ENCODE results near the gene THADA. TPM values are rescaled to one million over a fixed set of nuclear protein-coding genes. Genes with fewer than 3 reads are reported as not detected.

Gene THADA
- total and polyA plus RNA-seq, 4 experiments from 2014 or later: 20.3 to 44.8 (median 32.8) TPM

DNA sequence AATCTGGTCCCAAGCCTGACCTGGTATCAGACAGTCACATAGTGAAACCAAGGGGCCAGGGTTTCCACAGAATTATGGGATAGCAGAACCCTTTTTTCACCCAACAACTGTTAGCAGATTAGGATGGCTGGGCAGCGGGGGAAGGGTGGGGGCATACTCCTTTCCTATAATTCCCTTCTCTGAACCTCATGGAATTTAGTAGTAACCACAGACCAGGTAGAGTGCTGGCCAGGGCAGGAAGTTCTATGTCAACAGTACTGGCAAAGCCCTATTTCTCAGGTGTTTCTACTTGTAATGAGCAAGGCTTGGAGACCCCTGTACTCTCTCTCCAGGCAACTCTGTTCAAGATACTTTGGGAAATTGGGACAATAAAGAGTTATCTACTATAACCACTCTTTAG lies 174.6 kb downstream of the THADA start:
- POLR2A ChIA-PET (ENCODE audit: partially characterized antibody): no interaction called here
- Mint-ChIP-seq H3K27me3 (no peaks in the 10 kb centered on the region), H3K9me3 (no peaks in the 10 kb centered on the region), H3K36me3 (peaks cover 24 to 33% of the 10 kb centered on the region in 2 donors), H3K4me3 (no peak overlapping the region), H3K4me1 (peaks cover 19 to 24% (median 20%) of the 10 kb centered on the region in 4 donors), H3K27ac (no peak overlapping the region)
- Histone ChIP-seq H3K27ac (ENCODE audit: low read depth, low read length) (no peak overlapping the region), H3K27me3 (ENCODE audit: insufficient read depth, low read length) (no peaks in the 10 kb centered on the region), H3K9me3 (ENCODE audit: control insufficient read depth in 1 of 2, low read length in 2 of 2) (no peaks in the 10 kb centered on the region), H3K36me3 (ENCODE audit: insufficient read depth, low read length) (no peaks in the 10 kb centered on the region), H3K4me1 (ENCODE audit: insufficient read depth, low read length) (peaks cover 27% of the 10 kb centered on the region), H3K4me3 (ENCODE audit: low read length in 2 of 2) (no peak overlapping the region)
- intact Hi-C loops (cut with micrococcal nuclease): no loop called here
- CTCF ChIA-PET (ENCODE audit: partially characterized antibody): no interaction called here
- DNase-seq: no peak

DNA sequence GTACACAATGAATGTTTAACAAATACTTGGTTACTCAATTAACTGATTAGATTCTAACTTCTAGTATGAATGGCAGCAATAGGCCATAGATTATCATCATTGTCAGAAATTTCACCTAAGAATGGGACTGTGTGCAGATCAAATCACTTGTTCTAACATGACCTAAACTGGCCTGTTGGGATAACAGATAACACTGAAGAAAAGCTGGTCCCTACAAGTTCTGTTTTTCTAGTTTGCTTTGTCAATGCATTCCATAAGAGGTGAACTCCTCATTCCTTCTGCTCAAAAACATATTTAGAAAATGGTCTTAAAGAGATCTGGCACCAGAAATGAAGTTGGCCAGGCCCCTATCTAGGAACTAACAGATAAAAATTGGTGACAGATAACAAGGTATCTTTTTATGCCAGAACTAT lies 175.4 kb downstream of the THADA start:
- no peaks in the 10 kb centered on the region for H3K27me3 Mint-ChIP-seq
- intact Hi-C loops (cut with micrococcal nuclease): no loop called here
- ChIA-PET CTCF (ENCODE audit: partially characterized antibody) (no interaction called here), POLR2A (ENCODE audit: partially characterized antibody) (interaction anchor here (0.8 to 0.9 kb wide), 2 partner anchors 11 to 194 kb away, joined by 3 read pairs; partner anchors contain the start of gene ZFP36L2)
- H3K4me3 Mint-ChIP-seq: no peak overlapping the region
- H3K36me3 Mint-ChIP-seq: peaks cover 27 to 33% of the 10 kb centered on the region in 2 donors
- no peaks in the 10 kb centered on the region for H3K27me3 ChIP-seq (ENCODE audit: insufficient read depth, low read length)
- no peaks in the 10 kb centered on the region for H3K9me3 ChIP-seq (ENCODE audit: control insufficient read depth in 1 of 2, low read length in 2 of 2)
- H3K36me3 ChIP-seq (ENCODE audit: insufficient read depth, low read length): no peaks in the 10 kb centered on the region
- no peak overlapping the region for H3K4me3 ChIP-seq (ENCODE audit: low read length in 2 of 2)
- H3K4me1 ChIP-seq (ENCODE audit: insufficient read depth, low read length): peaks cover 19% of the 10 kb centered on the region
- H3K4me1 Mint-ChIP-seq: peaks cover 13 to 18% (median 15%) of the 10 kb centered on the region in 4 donors
- no peak overlapping the region for H3K27ac Mint-ChIP-seq
- no peak for DNase-seq
- no peaks in the 10 kb centered on the region for H3K9me3 Mint-ChIP-seq
- H3K27ac ChIP-seq (ENCODE audit: low read depth, low read length): no peak overlapping the region

DNA sequence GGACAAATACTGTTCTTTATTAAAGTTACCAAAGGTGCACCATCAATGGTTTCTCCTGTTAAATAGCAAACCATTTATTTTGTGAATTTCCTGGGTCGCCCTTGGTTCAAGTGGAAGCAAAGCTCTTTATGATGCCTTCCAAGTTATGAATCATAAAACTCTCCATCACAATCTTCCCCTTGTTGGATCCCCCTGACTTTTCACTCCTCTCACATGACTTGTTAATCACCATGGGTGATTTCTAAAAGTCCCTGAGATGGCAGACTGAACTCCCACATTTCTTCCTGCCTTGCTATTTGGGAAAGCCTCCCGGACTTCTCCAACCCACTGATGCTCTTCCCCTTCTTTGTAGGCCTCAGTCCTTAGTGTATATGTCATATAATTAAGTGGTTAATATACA lies 176.0 kb downstream of the THADA start:
- H3K27me3 Mint-ChIP-seq: no peaks in the 10 kb centered on the region
- H3K27ac ChIP-seq (ENCODE audit: low read depth, low read length): no peak overlapping the region
- H3K27me3 ChIP-seq (ENCODE audit: insufficient read depth, low read length): no peaks in the 10 kb centered on the region
- ChIA-PET POLR2A (ENCODE audit: partially characterized antibody) (interaction anchor here (0.8 to 0.9 kb wide), 2 partner anchors 11 to 193 kb away, joined by 3 read pairs; partner anchors contain the start of gene ZFP36L2), CTCF (ENCODE audit: partially characterized antibody) (interaction anchor here (1.2 kb wide), 1 partner anchor 14 kb away, joined by 3 read pairs; no protein-coding TSS in a partner anchor)
- peaks cover 13% of the 10 kb centered on the region for H3K4me1 ChIP-seq (ENCODE audit: insufficient read depth, low read length)
- no peaks in the 10 kb centered on the region for H3K9me3 Mint-ChIP-seq
- no peak overlapping the region for H3K4me3 Mint-ChIP-seq
- intact Hi-C loops (cut with micrococcal nuclease): no loop called here
- DNase-seq: no peak
- H3K36me3 ChIP-seq (ENCODE audit: insufficient read depth, low read length): no peaks in the 10 kb centered on the region
- H3K9me3 ChIP-seq (ENCODE audit: control insufficient read depth in 1 of 2, low read length in 2 of 2): no peaks in the 10 kb centered on the region
- peaks cover 28 to 36% of the 10 kb centered on the region in 2 donors for H3K36me3 Mint-ChIP-seq
- H3K27ac Mint-ChIP-seq: no peak overlapping the region
- peaks cover 9 to 14% (median 10%) of the 10 kb centered on the region in 4 donors for H3K4me1 Mint-ChIP-seq
- no peak overlapping the region for H3K4me3 ChIP-seq (ENCODE audit: low read length in 2 of 2)

DNA sequence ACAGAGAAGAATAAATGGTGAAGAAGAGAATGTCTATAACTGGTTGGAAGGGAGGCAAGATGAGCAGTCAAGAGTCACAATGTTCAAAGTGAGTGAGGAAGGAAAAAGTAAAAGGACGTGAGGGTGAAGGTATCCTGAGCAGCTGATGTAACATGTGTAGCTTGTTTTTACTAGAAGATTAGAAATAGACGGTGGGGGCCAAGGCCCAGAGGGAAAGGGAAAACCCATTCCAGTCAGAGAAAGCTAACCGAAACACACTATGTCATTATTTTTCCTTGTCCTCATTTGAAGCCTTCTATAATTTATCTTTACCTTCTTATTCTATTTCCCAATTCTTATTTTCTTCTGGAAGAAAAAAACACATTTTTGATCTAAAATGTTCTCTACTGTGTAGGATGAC lies 176.6 kb downstream of the THADA start:
- H3K4me3 Mint-ChIP-seq: no peak overlapping the region
- intact Hi-C loops (cut with micrococcal nuclease): no loop called here

DNA sequence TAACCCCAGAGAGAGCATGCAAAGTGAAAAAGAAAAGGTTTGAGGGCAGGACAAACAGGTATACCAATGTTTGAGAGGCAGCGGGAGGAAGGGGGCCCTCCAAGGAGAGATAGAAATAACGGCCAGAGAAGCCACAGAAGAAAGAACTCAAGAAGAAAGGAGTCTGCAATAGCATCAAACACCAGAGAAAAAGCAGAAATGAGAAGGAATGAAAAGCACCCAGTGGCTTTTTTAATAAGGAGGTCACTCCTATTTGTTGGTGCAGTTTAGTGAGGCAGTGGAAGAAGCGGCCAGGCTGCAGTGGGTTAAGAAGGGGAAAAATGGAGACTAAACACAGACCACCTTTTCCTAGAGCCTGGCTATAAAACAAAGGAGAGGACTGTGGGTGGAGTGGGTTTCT lies 177.2 kb downstream of the THADA start:
- DNase-seq: no peak
- Histone ChIP-seq H3K9me3 (ENCODE audit: control insufficient read depth in 1 of 2, low read length in 2 of 2) (no peaks in the 10 kb centered on the region), H3K27me3 (ENCODE audit: insufficient read depth, low read length) (no peaks in the 10 kb centered on the region), H3K36me3 (ENCODE audit: insufficient read depth, low read length) (no peaks in the 10 kb centered on the region), H3K4me1 (ENCODE audit: insufficient read depth, low read length) (peaks cover 1% of the 10 kb centered on the region), H3K27ac (ENCODE audit: low read depth, low read length) (no peak overlapping the region), H3K4me3 (ENCODE audit: low read length in 2 of 2) (no peak overlapping the region)
- Mint-ChIP-seq H3K4me1 (peaks cover 0 to 12% (median 6%) of the 10 kb centered on the region in 4 donors), H3K9me3 (no peaks in the 10 kb centered on the region), H3K27me3 (no peaks in the 10 kb centered on the region), H3K27ac (peak overlapping the region in 1 of 7 donors; percentile 58), H3K36me3 (peaks cover 33 to 42% of the 10 kb centered on the region in 2 donors), H3K4me3 (no peak overlapping the region)
- intact Hi-C loops (cut with micrococcal nuclease): no loop called here
- POLR2A ChIA-PET (ENCODE audit: partially characterized antibody): no interaction called here
- CTCF ChIA-PET (ENCODE audit: partially characterized antibody): interaction anchor here (1.2 kb wide), 1 partner anchor 16 kb away, joined by 3 read pairs; no protein-coding TSS in a partner anchor

More for the DNA sequence above, 176.6 kb downstream of the THADA start:
- H3K9me3 Mint-ChIP-seq: no peaks in the 10 kb centered on the region
- Histone ChIP-seq H3K4me3 (ENCODE audit: low read length in 2 of 2) (no peak overlapping the region), H3K4me1 (ENCODE audit: insufficient read depth, low read length) (peaks cover 7% of the 10 kb centered on the region), H3K9me3 (ENCODE audit: control insufficient read depth in 1 of 2, low read length in 2 of 2) (no peaks in the 10 kb centered on the region), H3K36me3 (ENCODE audit: insufficient read depth, low read length) (no peaks in the 10 kb centered on the region), H3K27ac (ENCODE audit: low read depth, low read length) (no peak overlapping the region), H3K27me3 (ENCODE audit: insufficient read depth, low read length) (no peaks in the 10 kb centered on the region)
- no peak for DNase-seq
- peak overlapping the region in 2 of 7 donors; percentile 7 to 35 for H3K27ac Mint-ChIP-seq
- peaks cover 3 to 14% (median 8%) of the 10 kb centered on the region in 4 donors for H3K4me1 Mint-ChIP-seq
- peaks cover 32 to 42% of the 10 kb centered on the region in 2 donors for H3K36me3 Mint-ChIP-seq
- ChIA-PET POLR2A (ENCODE audit: partially characterized antibody) (no interaction called here), CTCF (ENCODE audit: partially characterized antibody) (interaction anchor here (1.2 kb wide), 1 partner anchor 15 kb away, joined by 3 read pairs; no protein-coding TSS in a partner anchor)
- H3K27me3 Mint-ChIP-seq: no peaks in the 10 kb centered on the region

DNA sequence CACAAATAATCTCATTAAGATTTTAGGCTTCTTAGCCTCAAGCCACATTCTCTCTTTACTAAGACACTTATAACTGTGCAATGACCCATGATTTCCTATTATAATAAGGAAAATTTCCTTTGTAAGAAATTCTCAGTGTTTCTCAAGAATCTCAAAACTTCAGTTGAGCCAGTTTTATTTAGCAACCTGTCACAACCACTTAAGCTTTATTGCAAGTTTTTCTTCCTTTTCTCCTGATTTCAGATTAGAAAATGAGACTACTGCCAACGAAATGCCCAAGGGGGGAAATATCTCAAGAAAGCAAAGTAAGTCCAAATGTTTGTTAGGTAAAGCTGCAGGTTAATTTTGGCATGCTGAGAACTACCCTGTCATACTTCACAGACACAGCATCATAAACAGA lies 178.5 kb downstream of the THADA start:
- Mint-ChIP-seq H3K27ac (no peak overlapping the region), H3K27me3 (no peaks in the 10 kb centered on the region), H3K36me3 (peaks cover 38 to 45% of the 10 kb centered on the region in 2 donors), H3K9me3 (no peaks in the 10 kb centered on the region), H3K4me3 (no peak overlapping the region), H3K4me1 (peaks cover 0 to 12% (median 6%) of the 10 kb centered on the region in 4 donors)
- Histone ChIP-seq H3K27me3 (ENCODE audit: insufficient read depth, low read length) (no peaks in the 10 kb centered on the region), H3K4me1 (ENCODE audit: insufficient read depth, low read length) (no peaks in the 10 kb centered on the region), H3K27ac (ENCODE audit: low read depth, low read length) (no peak overlapping the region), H3K36me3 (ENCODE audit: insufficient read depth, low read length) (no peaks in the 10 kb centered on the region), H3K9me3 (ENCODE audit: control insufficient read depth in 1 of 2, low read length in 2 of 2) (no peaks in the 10 kb centered on the region), H3K4me3 (ENCODE audit: low read length in 2 of 2) (no peak overlapping the region)
- intact Hi-C loops (cut with micrococcal nuclease): no loop called here
- ChIA-PET CTCF (ENCODE audit: partially characterized antibody) (no interaction called here), POLR2A (ENCODE audit: partially characterized antibody) (no interaction called here)
- no peak for DNase-seq

DNA sequence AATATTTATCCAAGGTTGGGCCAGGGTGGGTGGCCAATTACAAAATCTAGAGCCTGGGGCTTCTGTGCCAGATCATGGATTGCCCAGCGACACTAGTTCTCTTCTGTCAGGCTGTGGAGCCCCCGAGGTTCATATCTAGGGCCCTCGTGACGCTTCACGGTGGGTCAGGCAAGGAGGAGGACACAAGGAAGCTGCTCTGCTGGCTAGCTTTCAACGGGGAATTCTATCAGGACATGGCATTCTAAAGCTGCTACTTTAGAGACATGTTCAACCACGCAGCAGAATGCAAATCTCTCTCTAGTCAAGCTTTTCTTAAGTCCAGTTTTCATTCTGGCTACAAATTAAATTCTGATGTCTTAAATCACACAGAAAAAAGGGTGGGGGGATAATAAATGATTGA lies 180.2 kb downstream of the THADA start:
- CTCF ChIA-PET (ENCODE audit: partially characterized antibody): no interaction called here
- intact Hi-C loops (cut with micrococcal nuclease): no loop called here
- H3K36me3 Mint-ChIP-seq: peaks cover 37 to 41% of the 10 kb centered on the region in 2 donors

More for the DNA sequence above, 180.2 kb downstream of the THADA start:
- no peak overlapping the region for H3K4me3 Mint-ChIP-seq
- no peaks in the 10 kb centered on the region for H3K36me3 ChIP-seq (ENCODE audit: insufficient read depth, low read length)
- H3K9me3 ChIP-seq (ENCODE audit: control insufficient read depth in 1 of 2, low read length in 2 of 2): no peaks in the 10 kb centered on the region
- H3K27me3 ChIP-seq (ENCODE audit: insufficient read depth, low read length): no peaks in the 10 kb centered on the region
- H3K27ac Mint-ChIP-seq: peak overlapping the region in 1 of 7 donors; percentile 30
- H3K4me1 ChIP-seq (ENCODE audit: insufficient read depth, low read length): no peaks in the 10 kb centered on the region
- H3K4me1 Mint-ChIP-seq: peaks cover 0 to 12% (median 6%) of the 10 kb centered on the region in 4 donors
- no peak overlapping the region for H3K4me3 ChIP-seq (ENCODE audit: low read length in 2 of 2)
- no peaks in the 10 kb centered on the region for H3K9me3 Mint-ChIP-seq
- no peak for DNase-seq
- POLR2A ChIA-PET (ENCODE audit: partially characterized antibody): no interaction called here
- H3K27me3 Mint-ChIP-seq: no peaks in the 10 kb centered on the region
- H3K27ac ChIP-seq (ENCODE audit: low read depth, low read length): no peak overlapping the region
